GM18868 (cell line): ENCODE measurements around the gene ZNF503.

Experiments
- ATAC-seq: cut with Tn5 transposase; IDR thresholded peaks from one replicate; pipeline ENCODE4 v1.9.1; 2021; ENCODE audit warnings: mild to moderate bottlenecking, moderate library complexity; ENCODE audit not compliant: unreplicated experiment

The ZNF503 gene

GRCh38 chr10:75432176-75432575 is 30.6 kb upstream of the ZNF503 start:
- ATAC-seq, result no peak

GRCh38 chr10:75431180-75432111 is 29.9 kb upstream of the ZNF503 start, which contains the start of gene LRMDA:
LRMDA (plus strand) TSS chr10:75431624.
- no peak for ATAC-seq

- no peak for ATAC-seq
These were observed 28.6 kb upstream of the ZNF503 start for GRCh38 chr10:75430000-75430763.

GRCh38 chr10:75429159-75429827 is 27.7 kb upstream of the ZNF503 start:
- no peak for ATAC-seq

GRCh38 chr10:75428434-75429158 is 27.0 kb upstream of the ZNF503 start:
- ATAC-seq, result no peak

GRCh38 chr10:75427951-75428350 is 26.4 kb upstream of the ZNF503 start:
- no peak for ATAC-seq

- ATAC-seq, result no peak
These were observed 25.3 kb upstream of the ZNF503 start for GRCh38 chr10:75426880-75427279.

- no peak for ATAC-seq
These were observed 23.9 kb upstream of the ZNF503 start for GRCh38 chr10:75425291-75426079.

GRCh38 chr10:75424571-75424970 is 23.0 kb upstream of the ZNF503 start:
- no peak for ATAC-seq

GRCh38 chr10:75422913-75423312 is 21.3 kb upstream of the ZNF503 start:
- ATAC-seq, result no peak

GRCh38 chr10:75418712-75419111 is 17.1 kb upstream of the ZNF503 start:
- no peak for ATAC-seq

- no peak for ATAC-seq
These were observed 16.7 kb upstream of the ZNF503 start for GRCh38 chr10:75418293-75418692.

GRCh38 chr10:75417522-75417927 is 16.0 kb upstream of the ZNF503 start:
- ATAC-seq, result no peak

- no peak for ATAC-seq
These were observed 13.0 kb upstream of the ZNF503 start for GRCh38 chr10:75414527-75414926.

- ATAC-seq, result no peak
These were observed 8.8 kb upstream of the ZNF503 start for GRCh38 chr10:75410132-75411005.

- no peak for ATAC-seq
These were observed 7.6 kb upstream of the ZNF503 start for GRCh38 chr10:75408911-75409885.

GRCh38 chr10:75408509-75408875 is 6.9 kb upstream of the ZNF503 start:
- ATAC-seq, result no peak
